Measurements from ENCODE around the gene ANKRD12.
A peak's percentile ranks its signal among the peaks of the same experiment; 100 is the strongest.
"Not testable (repeated sequence)": the region's sequence is repeated elsewhere in the genome, so short reads cannot be mapped to it uniquely, and the experiment has no call there.

The ANKRD12 gene

DNA sequence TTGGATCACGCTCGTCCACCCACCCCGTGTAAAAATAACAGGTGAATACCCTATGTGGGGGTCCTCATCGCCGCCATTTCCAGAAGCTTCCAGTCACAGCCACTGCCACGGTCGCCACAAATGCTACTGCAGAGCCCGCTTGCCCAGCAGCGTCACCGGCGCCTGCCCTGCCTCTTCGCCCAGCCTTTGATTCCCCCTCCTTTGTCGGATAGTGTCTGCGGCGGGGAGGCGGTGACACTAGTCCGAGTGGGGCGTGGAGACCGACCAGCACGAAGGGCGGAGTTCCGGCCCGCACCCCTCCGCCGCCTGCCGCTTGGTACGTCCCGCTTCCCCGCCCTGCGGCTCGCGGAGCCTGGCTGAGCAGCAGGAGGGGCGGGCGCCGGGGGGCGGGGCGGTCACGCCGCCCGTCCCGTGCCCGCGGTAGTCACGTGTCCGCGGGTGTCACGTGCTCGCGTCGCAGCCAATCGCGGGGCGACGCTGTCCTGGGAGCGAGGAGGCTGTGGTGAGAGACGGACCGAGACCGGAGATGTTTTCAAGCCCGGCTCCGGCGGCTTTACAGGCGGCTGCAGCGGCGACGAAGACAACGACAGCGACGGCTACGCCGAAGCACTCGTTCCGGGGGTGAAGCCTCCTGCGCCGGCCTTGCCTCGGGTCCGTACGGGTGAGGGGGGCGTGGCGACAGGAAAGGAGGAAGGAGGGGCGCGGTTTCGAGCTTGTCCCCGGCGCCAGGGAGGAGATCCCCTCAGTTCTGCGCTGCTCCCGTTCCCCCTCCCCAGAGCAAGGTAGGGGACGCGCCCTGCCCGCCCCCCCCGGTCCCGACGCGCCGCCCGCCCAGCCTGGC, at the start of gene ANKRD12:
ANKRD12 (plus strand) TSS at position 467 of the 841 bp plus-strand sequence. CDS start 45,652 bp downstream, outside the sequence.
- peak; percentile 100 for DNase-seq (ENCODE audit: extremely low read depth, insufficient read length)
- Histone ChIP-seq H3K36me3 (ENCODE audit: control insufficient read depth, insufficient read depth, low read length) (peaks cover 4% of the 10 kb centered on the region), H3K27me3 (replicated peaks; ENCODE audit: control insufficient read depth, insufficient read depth, low read length) (no peaks in the 10 kb centered on the region), H3K4me3 (replicated peaks; ENCODE audit: low read depth, low read length) (peak within 1 kb of the TSS; percentile 79)
- TF ChIP-seq CTCF (IDR thresholded peaks at IDR 0.05; ENCODE audit: insufficient read depth, low read length, poor library complexity, severe bottlenecking): no peak

GRCh38 chr18:9087144-9087543, 49.4 kb upstream of the ANKRD12 start:
- TF ChIP-seq CTCF (IDR thresholded peaks at IDR 0.05; ENCODE audit: insufficient read depth, low read length, poor library complexity, severe bottlenecking): no peak
- H3K36me3 ChIP-seq (ENCODE audit: control insufficient read depth, insufficient read depth, low read length): no peaks in the 10 kb centered on the region
- DNase-seq (ENCODE audit: extremely low read depth, insufficient read length): no peak
- no peak overlapping the region for H3K4me3 ChIP-seq (replicated peaks; ENCODE audit: low read depth, low read length)
- no peaks in the 10 kb centered on the region for H3K27me3 ChIP-seq (replicated peaks; ENCODE audit: control insufficient read depth, insufficient read depth, low read length)

- DNase-seq (ENCODE audit: extremely low read depth, insufficient read length): no peak
- Histone ChIP-seq H3K36me3 (ENCODE audit: control insufficient read depth, insufficient read depth, low read length) (no peaks in the 10 kb centered on the region), H3K4me3 (replicated peaks; ENCODE audit: low read depth, low read length) (no peak overlapping the region), H3K27me3 (replicated peaks; ENCODE audit: control insufficient read depth, insufficient read depth, low read length) (no peaks in the 10 kb centered on the region)
- no peak for TF ChIP-seq CTCF (IDR thresholded peaks at IDR 0.05; ENCODE audit: insufficient read depth, low read length, poor library complexity, severe bottlenecking)
Measured at GRCh38 chr18:9088252-9088651, 48.3 kb upstream of the ANKRD12 start.

DNA sequence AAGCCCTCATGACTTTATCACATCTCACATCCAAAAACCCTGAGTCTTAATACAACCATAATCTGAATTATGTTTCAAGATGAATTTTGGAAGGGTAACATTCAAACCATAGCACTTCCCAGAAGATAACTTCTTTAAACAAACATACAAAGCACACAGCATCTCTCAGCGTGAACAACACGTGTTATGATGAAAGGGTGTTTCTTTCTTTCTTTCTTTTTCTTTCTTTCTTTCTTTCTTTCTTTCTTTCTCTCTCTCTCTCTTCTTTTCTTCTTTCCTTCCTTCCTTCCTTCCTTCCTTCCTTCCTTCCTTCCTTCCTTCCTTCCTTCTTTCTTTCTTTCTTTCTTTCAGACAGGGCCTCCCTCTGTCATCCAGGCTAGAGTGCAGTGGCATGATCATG, 47.9 kb upstream of the ANKRD12 start:
- not testable (repeated sequence) for DNase-seq (ENCODE audit: extremely low read depth, insufficient read length); H3K4me3 ChIP-seq (replicated peaks; ENCODE audit: low read depth, low read length); H3K27me3 ChIP-seq (replicated peaks; ENCODE audit: control insufficient read depth, insufficient read depth, low read length)

GRCh38 chr18:9090578-9090977, 46.0 kb upstream of the ANKRD12 start:
- no peak for DNase-seq (ENCODE audit: extremely low read depth, insufficient read length)
- TF ChIP-seq CTCF (IDR thresholded peaks at IDR 0.05; ENCODE audit: insufficient read depth, low read length, poor library complexity, severe bottlenecking): no peak
- Histone ChIP-seq H3K36me3 (ENCODE audit: control insufficient read depth, insufficient read depth, low read length) (no peaks in the 10 kb centered on the region), H3K27me3 (replicated peaks; ENCODE audit: control insufficient read depth, insufficient read depth, low read length) (no peaks in the 10 kb centered on the region), H3K4me3 (replicated peaks; ENCODE audit: low read depth, low read length) (no peak overlapping the region)

More for the DNA sequence above, 47.9 kb upstream of the ANKRD12 start:
- H3K36me3 ChIP-seq (ENCODE audit: control insufficient read depth, insufficient read depth, low read length): not testable (repeated sequence)

DNA sequence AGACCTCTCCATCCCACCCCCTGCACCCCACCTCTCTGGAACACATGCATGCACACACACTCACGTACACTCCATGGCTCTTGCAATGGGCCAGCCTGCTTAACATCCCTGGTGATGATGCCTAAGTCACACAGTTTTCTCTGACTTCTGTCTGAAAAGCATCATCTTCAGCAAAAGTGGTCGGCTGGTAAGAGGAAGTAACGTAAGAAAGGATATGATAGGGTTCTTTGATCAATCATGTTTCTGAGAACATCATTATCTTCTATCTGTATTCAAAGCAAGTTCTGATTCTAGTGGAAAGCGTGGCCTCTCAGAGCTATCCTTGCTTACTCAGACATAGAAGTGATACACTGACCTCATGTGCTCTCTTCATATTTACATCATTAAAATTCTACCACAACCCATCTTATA, 45.5 kb upstream of the ANKRD12 start:
- no peak for DNase-seq (ENCODE audit: extremely low read depth, insufficient read length)
- TF ChIP-seq CTCF (IDR thresholded peaks at IDR 0.05; ENCODE audit: insufficient read depth, low read length, poor library complexity, severe bottlenecking): no peak
- H3K27me3 ChIP-seq (replicated peaks; ENCODE audit: control insufficient read depth, insufficient read depth, low read length): no peaks in the 10 kb centered on the region
- H3K4me3 ChIP-seq (replicated peaks; ENCODE audit: low read depth, low read length): no peak overlapping the region
- no peaks in the 10 kb centered on the region for H3K36me3 ChIP-seq (ENCODE audit: control insufficient read depth, insufficient read depth, low read length)
